ENCODE results near the gene PPP2R2D.

DNA sequence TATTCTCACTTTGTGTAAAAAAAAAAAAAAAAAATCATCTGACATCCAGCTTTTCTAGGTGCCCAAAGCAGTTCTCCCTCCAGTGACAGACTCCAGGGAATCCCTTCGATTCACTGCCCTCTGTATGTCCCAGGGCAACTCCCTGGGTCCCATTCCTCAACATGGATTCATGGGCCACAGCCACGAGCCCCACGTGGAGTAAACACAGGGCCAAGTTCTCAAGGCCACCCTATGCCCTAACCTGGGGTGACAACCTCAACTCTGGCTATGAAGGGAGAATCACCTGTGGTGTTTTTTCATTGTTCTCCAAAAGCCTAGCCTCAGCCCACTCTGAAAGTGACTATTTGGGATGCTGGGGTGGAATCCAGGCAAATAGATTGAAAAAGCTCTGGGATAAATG is 77.6 kb downstream of the PPP2R2D start:
- TF ChIP-seq, protein P1, sequence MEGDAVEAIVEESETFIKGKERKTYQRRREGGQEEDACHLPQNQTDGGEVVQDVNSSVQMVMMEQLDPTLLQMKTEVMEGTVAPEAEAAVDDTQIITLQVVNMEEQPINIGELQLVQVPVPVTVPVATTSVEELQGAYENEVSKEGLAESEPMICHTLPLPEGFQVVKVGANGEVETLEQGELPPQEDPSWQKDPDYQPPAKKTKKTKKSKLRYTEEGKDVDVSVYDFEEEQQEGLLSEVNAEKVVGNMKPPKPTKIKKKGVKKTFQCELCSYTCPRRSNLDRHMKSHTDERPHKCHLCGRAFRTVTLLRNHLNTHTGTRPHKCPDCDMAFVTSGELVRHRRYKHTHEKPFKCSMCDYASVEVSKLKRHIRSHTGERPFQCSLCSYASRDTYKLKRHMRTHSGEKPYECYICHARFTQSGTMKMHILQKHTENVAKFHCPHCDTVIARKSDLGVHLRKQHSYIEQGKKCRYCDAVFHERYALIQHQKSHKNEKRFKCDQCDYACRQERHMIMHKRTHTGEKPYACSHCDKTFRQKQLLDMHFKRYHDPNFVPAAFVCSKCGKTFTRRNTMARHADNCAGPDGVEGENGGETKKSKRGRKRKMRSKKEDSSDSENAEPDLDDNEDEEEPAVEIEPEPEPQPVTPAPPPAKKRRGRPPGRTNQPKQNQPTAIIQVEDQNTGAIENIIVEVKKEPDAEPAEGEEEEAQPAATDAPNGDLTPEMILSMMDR (IDR thresholded peaks at IDR 0.05), result no peak
- TF ChIP-seq POLR2A (IDR thresholded peaks at IDR 0.05) (no peak), POLR2AphosphoS5 (IDR thresholded peaks at IDR 0.05) (no peak), EP300 (IDR thresholded peaks at IDR 0.05) (no peak)
